Glomerular endothelial cell (primary cell): Measurements from ENCODE around the gene NHSL2. TPM values are rescaled to one million over a fixed set of nuclear protein-coding genes. Genes with fewer than 3 reads are reported as not detected.

Experiments
- DNase-seq: peaks from one replicate; pipeline ENCODE4 v3.0.0-alpha.2; 2011; ENCODE audit warnings: low read depth, low spot score; ENCODE audit errors: extremely low read depth
- total RNA-seq: library from RNA; depleted of rRNA; stranded (reverse); fragments of >200 nt; gene quantifications from 2 replicates; pipeline ENCODE4 v1.2.3, GENCODE V29; 2015

NHSL2 gene
- total RNA-seq, 1 donor from 2014 or later = 36.9 TPM

DNA sequence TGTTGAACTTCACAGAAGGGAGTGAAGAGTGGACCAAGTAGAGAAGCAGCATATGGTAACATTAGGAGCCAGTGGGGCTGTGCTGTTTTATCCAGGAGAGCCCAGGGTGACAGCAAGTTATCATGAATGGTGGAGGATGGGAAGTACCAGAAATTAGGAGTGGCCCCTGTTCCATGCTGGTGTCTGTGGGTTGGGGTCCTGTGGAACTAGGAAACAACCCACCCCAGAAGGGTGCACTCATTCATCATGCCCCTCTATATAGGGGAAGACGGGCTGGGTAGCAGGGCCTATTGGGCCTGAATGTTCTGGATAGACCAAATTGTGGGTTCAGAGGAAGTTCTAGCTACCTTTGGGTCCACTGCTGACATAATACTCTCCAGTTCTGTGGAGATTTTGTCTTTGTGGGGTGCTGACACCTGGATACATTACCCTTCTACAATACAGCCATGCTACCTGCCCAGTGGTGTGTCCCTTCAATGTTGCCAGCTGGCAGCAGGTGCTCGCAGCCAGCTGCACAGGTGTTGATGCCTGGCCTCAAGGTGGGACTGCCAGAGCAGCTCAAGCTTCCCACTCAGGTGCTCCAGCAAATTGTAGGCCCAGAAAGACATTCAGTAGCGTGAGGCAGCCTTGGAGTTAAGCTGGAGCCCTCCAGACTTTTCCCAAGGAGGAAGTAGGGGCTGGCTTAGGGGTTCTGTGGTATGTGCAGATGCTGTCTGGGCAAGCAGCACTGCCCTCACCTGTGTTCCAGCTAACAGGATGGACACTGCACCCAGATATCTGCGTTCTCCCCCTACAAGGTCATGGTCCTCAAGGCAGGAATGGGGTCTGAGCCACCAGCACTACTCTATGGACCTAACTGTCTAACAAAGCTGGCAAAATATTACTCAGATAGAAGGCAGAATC, 106.5 kb downstream of the NHSL2 start:
- DNase-seq = no peak

DNA sequence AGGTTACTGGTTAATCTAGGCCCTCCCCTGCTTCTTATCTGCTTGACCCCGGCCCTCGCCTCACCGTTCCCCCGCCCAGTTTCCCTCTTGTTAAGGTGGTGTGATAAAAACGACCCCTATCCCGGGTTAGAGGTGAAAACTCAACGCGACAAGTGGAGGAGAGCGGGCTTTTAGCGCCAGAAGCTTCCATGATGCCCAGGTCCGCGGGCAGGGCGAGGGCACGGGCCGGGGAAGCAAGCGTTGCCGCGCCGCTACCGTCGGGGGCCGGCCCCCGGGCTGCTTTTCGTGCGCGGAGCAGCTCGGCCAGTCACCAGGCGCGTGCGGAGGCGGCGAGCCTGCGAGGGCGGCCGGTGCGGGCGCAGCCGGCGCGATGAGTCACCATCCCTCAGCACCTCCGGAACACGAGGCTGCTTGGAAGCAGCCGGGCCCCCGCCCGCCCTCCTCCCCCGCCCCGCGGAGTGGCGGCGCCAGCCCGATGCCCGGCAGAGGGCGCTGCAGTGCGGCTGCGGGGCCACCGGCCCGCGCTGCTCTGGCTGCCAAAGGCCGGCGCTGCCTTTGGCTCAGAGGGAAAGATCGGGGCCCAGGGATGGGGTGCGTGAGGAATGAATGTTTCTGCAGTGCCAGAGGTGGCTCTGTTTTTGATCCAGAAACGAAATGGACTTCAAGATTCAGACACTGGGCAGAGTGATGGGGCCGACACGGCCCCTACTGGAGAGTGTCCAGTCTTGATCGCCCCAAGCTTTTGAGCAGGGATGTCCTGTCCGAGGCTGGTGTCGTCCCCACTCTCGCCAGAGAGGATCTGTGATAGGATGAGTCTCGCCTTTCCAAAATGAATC, 107.8 kb downstream of the NHSL2 start:
- no peak for DNase-seq

DNA sequence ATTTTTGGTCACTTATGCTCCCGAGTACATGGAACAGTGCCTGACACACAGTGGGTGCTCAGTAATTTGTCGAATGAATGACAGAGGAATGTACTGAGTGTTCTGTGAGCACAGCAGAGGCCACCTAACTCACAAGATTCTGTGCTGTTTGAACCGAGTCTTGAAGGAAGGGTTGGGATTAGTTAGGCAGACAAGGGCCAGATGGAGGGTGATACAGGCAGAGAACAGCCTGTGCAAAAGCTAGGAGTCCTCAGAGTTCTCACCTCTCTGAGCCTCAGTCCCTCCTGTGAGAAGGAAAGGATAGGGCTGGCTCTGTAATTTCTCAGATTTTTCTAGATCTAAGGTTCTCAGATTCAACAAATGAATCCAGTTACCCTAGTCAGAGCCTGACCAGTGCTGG, 108.8 kb downstream of the NHSL2 start:
- DNase-seq = no peak

DNA sequence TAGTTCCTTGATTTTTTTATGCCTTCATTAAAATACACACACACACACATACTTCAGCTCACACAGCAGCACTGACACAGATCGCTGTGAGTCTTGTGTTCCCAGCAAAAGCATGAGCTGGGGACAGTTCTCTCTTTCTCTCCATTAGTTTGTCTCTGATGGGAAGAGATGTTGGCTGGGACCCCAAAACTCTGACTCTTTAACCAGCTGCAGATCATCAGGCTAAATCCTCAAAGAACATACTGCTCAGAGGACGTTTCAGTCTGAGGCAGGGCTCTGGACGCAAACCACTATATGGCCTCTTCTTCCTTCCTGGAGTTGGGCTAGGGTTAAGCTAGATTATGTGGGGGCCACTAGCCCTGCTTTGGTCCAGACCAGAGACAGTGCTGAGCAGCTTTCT, 109.6 kb downstream of the NHSL2 start:
- no peak for DNase-seq

DNA sequence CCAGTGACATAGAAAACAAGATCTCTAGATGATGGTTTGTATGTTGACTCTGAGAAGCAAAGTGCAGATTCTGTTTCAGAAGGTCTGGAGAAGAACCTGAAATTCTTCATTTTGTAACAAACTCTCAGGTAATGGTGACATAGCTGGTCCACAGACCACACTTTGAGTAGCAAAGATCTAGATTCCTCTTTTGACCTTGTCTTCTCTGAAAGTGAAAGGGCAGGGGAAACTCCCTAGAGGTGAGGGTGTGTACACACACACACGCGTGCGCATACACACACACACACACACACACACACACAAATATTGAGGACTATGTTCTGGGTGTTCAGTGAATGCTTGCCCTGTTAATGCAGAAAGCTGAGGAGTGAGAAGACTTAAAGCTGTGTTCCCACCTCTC, 110.1 kb downstream of the NHSL2 start:
- no peak for DNase-seq

DNA sequence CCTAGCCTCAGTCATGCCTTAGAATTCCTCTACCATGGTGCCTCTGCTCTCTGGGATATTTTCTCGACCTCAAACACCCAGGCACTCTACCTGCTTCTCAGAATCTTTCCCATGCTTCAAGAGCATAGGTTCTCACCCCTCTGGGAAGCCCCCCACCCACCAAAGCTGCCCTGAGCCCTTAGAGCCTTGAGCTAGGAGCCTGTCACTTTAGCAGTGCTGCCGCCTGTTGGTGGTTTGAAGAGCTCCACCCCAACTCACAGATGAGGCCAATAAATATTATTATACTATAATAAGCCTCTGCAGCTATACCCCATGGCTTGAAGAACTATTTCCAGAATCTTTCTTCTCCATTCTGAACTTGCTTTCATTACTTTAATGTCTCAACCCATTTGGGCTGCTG, 111.3 kb downstream of the NHSL2 start:
- DNase-seq = no peak

DNA sequence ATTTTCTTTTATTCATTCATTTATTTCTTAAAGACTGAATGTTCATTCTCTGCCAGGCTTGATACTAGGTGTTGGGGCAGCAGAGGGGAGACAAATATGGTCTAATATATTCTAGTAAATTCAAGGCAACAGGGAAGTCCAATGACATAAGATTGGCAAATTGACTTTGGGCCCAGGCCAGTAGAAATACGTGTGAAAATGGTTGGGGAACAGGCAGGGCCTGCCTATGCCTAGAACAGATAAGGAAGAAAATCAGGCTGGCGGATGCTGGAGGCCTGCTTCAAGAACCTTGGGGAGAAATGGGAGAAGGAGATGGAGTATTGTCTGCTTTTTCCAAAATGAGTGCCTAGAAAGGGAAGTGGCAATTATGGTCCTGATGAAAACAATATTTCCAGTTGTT, 112.4 kb downstream of the NHSL2 start:
- no peak for DNase-seq

DNA sequence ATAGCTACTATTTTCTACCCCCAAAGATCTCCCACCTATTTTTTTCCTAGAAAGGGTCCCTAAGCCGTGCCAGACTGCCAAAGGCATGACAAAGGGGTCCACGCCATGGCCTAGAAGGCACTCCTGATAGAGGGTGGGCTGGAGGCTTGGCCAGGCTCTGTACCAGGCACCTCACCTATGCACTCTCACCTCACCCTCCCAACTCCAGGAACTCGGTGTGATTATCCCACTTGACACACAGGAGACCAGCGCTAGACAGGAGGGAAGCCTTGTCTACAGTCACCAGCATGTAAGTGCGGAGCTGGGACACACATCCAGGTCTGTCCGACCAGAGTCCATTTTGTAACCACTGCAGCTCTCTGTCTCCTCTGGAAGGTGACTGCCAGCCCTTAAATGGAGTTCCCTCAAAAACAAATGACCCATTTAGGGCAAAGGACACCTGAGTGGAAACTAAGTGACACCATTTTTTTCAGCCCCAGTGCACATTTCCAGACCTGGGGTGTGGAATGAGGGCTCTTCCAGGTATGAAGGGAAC, 114.7 kb downstream of the NHSL2 start:
- DNase-seq = no peak

DNA sequence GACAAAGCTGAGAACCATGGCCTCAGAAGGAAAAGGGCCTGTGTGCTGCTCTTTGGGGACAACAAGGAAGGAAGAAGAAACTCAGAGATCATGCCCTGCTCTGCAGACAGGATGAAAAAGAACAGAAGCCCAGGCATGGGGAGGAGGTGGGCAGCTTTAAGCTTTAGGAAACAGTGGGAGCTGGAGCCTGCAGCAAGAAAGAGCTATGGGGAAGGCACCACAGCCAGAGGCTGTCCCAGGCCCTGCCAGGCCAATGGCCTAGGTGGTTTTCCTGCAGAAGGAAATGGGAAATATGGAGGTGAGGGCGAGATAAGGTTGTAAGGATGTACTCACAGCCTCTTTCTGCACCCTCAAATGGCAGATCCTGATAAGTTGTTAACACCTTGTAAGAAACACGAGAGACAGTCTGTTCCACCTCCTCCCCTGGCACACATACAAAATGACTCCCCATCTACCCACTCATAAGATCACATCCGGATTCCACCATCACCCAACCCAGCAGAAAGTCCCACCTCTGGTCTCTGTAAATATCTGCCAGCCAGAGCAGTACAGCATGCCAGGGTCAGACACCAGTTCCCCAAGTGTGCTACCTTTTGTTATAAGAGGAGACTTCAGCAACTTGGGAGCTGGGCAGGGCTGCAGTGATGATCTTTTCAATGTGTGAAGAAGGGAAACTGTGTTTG, 115.8 kb downstream of the NHSL2 start:
- no peak for DNase-seq

DNA sequence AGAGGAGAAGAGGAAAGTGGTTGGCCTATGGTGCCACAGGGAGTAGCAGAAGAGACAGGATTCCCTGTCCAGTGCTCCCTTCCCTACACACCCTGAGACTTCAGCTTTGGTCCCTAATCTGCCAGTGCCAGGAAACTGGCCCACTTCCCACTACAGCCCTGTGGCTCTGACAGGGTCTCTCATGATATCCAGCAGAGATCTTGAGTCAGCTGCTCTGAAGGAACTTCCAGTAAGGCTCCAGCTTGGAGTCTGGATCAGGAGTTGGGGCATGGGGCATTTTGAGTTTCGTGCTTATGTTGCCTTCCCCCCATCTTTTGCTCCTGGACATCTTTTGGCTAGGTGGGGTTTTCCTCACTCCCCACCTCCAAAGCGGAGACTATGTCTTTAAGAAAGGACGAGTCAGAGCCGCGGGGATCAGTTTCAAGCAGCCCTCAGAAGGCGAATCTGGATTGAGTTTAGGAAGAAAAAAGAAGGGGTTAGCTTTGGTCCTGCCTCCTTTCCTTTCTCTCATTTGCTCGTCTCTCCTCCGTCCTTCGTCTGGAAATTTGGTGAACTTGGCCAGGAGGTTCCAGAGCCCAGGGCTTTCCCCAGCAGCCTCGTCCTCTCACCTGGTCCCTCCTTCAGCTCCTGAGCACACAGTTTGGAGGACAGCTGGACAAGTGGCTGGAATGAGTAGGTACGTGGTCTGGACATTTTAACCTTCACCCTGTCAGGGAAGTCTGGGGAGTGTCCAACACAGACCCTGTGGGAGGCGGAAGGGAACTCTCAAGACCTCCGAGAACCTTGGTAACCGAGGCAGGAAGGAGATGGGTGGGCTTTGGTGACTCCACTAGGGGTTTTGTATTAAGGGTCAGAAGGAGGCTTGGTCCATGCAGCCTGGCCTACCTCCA, 116.6 kb downstream of the NHSL2 start:
- DNase-seq = no peak

DNA sequence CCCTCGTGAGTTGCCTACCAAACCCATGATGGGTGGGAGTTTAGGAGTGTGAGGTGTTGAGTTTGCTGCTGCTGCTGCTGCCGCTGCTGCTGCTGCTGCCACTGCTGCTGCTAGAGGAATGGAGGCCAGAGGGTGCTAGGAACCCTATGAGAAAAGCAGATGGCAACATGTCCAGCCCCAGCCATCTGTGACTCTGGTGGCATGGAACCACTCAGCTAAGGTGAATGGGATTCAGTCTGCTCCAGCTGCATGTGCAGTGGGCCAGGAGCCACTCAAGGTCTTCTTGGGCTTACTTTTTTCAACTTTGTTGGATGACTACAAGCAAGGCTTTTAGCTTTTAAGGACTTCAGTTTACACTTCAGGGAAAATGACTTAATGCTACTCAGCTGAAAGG, 117.3 kb downstream of the NHSL2 start:
- DNase-seq = no peak

DNA sequence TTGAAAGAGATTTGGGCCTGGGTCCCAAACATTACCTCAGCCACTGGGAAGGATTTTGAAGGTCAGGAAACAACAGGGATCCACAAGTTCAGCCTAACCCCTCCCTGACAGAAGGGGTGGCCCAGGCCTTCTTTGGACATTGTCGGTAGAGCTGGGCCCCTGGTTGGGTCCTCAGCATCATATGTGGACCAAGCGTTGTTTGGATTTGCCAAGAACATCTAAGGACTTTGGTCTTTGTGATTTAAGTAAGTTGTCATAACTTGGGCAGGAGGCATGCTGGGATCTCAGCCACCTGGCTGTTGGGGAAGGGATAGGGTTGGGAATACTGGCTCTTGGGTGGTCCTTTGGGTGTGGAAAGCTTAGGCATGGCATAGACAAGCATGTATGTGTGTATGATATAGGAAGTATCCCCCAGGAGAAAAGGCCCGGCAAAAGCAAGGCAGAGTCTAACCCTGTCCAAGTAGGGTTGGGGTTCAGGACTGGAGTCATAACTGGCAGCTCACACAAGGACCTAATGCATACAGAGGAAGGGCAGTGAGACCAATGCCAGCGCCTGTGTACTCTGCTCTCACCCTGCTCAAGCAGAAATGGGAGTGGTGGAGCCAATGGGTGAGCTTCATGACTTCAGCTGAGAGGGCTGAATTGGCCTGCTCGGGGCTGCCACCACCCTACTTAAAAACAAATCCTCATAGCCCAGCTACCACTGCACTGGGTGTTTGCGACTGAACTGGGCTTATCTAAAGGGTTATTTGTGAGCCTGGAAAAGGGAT, 118.2 kb downstream of the NHSL2 start:
- DNase-seq = no peak

DNA sequence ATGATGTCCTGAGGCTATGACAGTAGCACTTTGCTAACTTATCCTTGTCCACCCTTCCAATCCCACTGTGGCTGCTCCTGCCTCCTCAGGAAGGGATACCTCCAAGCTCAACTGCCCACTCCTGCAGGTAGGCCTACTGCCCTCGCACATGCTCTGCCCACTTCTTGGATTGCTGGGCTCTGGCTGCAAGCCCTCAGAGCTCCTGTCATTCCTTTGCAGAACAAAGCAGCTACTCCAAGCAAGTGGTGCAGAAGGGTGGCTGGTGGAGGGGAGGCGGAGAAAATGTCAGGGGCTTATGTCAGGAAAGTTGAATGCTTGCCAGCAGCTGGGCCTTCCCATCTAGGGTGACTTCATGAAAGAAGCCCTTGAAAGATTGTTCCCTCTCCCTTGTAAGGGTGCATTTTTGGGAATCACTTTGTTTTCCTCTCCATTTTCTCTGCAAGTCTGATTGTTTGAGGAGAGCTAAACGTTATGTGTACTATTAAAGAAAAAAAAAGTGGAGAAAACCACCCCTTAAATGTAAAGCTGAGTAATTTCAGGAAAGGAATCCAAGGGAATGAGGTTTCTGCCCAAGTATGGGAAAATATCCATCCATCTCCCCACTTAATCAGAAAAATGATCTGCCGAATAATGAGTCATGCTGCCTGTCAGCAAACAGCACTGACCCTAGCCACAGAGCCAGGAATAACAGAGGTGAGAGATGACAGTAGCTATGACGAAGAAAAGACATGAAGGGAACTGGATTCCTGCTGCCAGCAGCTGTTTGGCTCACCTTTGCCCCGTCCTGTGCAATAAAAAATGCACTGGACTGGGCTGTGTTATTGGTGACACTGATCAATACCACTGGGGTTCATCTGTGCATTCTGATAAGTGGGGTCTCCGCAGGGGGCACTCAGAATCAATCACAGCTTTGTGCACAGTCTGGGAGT, 119.1 kb downstream of the NHSL2 start:
- peak; percentile 68 for DNase-seq

DNA sequence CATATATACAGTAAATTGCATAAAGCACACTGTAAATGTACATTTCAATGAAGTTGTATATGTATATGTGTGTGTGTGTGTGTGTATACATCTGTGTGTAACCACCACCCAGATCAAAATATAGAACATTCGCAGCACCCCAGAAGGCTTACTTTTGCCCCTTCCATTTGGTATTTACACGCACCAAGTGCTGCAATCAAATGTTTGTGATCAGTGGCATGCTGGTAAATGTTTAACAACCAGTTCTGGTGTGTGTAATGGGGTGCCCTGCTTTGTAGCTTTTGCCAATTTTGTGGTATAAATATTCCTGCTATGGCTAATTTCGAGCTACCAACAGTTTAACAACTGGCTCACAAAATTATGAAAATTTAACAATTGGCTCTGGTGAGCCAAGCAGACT, 119.8 kb downstream of the NHSL2 start:
- no peak for DNase-seq

DNA sequence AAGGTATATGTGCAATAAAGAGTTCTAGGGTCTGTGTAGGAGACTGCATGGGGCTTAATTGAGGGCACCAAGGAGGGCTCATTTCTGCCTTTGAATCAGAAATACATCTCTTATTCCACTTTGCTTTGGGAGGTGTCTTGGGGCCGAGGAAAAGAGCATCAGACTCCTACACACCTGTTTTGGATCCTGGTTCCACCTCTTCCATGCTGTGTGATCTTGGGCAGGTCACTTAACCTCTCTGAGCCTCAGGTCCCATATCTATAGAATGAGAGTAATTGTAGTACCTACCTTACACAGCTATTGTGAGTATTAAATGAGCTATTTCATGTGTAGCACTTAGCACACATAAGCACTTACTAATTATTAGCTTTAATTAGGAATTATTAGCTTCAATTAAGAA, 120.5 kb downstream of the NHSL2 start:
- DNase-seq = no peak

DNA sequence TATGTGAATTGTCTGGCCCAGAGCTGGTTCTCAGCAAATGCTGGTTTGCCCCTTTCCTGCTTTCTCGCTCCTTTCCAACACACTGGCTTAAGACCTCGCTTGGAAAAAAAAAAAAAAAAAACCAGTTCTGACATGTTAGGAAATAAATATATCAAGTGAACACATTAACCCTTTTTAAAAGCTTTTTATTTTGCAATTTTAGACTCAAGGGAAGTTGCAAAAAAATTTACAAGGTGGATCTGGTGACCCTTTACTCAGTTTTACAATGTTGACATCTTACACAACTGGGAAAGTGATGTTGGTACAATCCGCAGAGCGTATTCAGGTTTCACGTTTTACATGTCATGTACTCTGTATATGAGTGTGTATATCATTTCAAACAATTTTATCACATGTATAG, 121.0 kb downstream of the NHSL2 start:
- no peak for DNase-seq

DNA sequence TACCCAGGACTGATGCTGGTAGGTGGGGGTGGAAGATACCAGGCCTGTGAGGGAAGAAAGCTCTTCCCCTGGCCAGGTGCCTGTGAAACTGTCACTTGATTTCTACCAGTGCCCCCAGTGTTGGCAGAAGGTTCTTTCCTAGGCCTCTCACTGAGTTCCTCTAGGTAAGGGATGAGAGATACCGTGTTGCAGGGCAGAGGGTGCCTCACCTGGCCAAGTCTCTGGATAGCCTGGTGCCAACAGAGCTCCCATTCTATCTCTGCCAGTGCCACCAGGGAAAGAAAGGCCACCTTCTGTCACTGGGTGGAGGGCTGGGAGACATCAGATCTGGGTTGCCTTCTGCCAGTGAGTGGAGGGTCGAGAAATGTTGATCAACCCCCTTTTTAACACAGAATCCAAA, 127.0 kb downstream of the NHSL2 start:
- no peak for DNase-seq

DNA sequence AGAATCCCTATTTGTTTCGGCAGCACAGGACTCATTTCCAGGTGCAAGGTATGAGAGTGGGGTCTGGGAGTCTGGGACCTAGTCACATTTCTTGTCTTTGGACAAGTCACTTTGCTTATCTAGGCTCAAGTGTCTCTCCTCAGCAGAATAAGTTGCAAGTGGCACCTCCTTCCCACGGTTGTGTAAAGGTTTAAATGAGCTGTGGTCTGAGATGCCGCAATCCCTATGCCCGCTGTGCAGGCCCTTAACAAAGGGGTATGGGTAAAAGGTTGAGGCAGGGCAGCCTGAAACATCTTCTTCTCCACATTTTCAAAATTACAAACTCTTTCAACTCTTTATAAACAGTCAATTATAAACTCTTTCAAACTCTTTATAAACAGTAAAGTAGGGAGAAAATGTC, 127.4 kb downstream of the NHSL2 start:
- DNase-seq = no peak
